NCI-H446 treated with DMSO at 0.1 percent for 48 hours (cell line): ENCODE measurements around the gene LMX1B.
"Not testable (repeated sequence)": the region's sequence is repeated elsewhere in the genome, so short reads cannot be mapped to it uniquely, and the experiment has no call there.

ENCODE experiments used
- DNase-seq: peaks from one replicate; lab custom pipeline; 2025; lab: John Stamatoyannopoulos, UW

The LMX1B gene

DNA sequence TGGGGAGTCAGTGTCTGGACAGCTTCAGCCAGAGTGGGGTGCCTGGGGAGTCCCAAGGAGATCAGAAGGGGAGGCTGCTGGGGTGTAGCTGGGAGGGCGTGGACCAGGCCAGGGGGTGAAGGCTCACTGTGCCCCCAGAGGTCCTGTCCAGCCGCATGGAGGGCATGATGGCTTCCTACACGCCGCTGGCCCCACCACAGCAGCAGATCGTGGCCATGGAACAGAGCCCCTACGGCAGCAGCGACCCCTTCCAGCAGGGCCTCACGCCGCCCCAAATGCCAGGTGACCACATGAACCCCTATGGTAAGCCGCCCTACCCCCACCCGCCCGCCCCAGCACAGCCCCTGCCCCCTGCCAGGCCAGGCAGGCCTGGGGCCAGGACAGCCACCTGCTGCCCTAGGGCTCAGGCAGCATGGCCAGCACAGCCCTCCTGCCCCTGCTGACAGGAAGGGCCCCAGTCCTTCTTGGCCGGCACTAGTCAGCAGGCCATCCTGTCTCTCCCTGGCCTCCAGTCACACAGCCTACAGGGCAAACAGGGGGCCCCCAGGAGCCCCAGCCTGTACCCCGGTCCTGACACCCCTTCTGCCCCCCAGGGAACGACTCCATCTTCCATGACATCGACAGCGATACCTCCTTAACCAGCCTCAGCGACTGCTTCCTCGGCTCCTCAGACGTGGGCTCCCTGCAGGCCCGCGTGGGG, 82.1 kb downstream of the LMX1B start:
- no peak for DNase-seq

DNA sequence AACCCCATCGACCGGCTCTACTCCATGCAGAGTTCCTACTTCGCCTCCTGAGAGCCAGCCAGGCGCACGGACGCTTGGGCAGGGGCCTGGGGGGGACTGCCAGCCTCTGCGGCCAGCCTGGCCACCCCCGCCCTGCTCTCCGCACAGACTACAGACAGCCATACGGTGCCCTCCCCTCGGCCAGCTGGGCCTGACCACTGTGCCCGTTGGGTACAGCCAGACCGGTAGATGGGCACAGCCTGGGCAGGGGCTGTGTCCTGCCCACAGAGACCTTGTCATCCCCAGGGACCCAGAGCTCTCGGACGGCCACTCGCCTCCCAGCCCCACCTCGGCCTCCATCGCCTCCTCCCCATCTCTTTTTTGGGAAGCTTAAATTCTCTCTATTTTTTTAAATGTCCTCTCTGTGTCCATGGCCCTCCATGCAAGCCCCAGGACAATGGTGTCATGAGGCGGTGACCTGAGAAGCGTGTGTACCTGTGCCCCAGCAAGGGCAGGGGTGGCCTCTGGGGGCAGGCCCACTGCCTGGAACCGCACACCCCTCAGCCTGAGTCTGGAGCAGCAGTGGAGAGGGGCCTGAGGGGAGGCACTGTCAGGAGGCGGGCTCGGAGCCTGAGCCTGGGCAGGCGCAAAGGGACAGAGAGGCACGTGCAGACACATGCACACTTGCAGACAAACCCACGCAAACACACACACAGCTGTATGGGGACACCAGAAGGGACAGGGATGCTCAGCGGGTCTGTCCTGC, 82.8 kb downstream of the LMX1B start:
- no peak for DNase-seq

GRCh38 chr9:126697330-126697729, 83.6 kb downstream of the LMX1B start:
- no peak for DNase-seq

DNA sequence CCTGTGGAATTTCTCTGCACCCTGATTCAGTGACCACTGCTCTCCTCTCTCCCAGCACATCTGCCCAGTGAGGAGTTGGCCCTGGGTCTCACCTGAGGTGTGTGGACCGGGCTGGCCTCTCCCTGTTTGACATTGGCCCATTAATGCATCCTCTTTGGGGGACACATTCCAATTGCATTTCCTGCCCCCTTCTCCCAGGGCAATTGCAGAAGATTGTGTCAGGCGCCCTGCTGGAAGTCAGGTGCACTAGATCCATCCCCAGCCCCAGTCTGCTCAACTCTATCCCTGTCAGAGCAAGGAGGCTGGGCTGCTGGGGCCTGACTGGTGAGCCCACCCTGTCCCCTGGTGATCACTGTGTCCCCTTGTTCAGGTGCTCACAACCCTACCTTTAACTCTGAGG, 84.5 kb downstream of the LMX1B start:
- no peak for DNase-seq

GRCh38 chr9:126698756-126699155, 85.0 kb downstream of the LMX1B start:
- DNase-seq = no peak

- DNase-seq = no peak
Observed at GRCh38 chr9:126699401-126699881, 85.7 kb downstream of the LMX1B start.

GRCh38 chr9:126700296-126700695, 86.6 kb downstream of the LMX1B start:
- no peak for DNase-seq

GRCh38 chr9:126700903-126701812, 87.4 kb downstream of the LMX1B start:
- DNase-seq = no peak

GRCh38 chr9:126701813-126702140, 88.0 kb downstream of the LMX1B start:
- DNase-seq = no peak

GRCh38 chr9:126702151-126703001, 88.6 kb downstream of the LMX1B start:
- no peak for DNase-seq

- no peak for DNase-seq
Observed at GRCh38 chr9:126703002-126703865, 89.5 kb downstream of the LMX1B start.

DNA sequence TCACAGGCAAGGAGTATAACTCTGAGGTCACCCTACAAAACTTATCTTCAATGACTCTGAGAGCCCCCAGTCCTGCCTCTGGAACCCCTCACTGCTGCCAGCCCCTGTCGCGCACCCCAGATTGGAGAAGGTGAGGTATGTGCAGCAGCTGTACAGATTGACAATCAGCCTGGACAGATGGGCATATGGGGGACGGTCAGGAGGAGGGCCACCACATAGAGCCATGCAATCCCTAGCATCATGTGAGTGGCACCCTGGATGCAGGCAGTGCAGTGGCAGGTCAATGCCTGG, 90.1 kb downstream of the LMX1B start:
- no peak for DNase-seq

DNA sequence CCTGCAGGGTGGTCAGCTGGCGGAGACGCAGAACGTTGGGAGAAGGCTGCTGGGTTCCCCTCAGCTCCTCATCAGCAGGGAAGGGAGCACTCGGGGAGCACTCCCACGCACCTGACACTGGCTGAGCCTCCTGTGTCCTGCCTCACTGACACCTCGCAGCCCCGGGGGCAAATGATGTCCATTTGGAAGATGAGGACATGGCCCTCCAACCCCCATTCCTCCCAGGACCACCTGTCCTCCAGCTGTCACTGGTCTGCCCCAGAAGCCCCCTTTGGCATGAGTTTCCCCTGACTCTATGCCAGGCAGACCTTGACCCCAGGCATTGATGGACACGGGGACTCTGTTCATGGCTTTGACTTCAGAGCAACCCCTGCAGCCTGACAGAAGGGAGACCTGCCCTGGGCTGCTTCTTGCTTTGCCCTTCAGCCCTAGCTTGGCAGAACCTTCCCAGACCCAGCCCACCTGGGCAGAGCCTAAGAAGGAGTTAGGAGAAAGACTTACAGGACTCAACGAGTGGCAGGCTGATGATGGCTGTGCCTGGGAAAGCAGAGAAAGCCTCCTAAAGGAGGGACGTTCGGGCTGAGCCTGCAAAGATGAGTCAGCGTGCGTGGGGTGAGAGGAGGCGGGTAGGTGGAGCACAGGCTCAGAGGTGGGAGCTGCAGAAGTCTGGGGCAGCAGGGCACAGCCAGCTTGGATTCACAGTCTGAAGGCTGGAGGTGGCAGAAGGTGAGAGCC, 90.6 kb downstream of the LMX1B start:
- DNase-seq = no peak

- no peak for DNase-seq
Observed at GRCh38 chr9:126704892-126705766, 91.4 kb downstream of the LMX1B start.

DNA sequence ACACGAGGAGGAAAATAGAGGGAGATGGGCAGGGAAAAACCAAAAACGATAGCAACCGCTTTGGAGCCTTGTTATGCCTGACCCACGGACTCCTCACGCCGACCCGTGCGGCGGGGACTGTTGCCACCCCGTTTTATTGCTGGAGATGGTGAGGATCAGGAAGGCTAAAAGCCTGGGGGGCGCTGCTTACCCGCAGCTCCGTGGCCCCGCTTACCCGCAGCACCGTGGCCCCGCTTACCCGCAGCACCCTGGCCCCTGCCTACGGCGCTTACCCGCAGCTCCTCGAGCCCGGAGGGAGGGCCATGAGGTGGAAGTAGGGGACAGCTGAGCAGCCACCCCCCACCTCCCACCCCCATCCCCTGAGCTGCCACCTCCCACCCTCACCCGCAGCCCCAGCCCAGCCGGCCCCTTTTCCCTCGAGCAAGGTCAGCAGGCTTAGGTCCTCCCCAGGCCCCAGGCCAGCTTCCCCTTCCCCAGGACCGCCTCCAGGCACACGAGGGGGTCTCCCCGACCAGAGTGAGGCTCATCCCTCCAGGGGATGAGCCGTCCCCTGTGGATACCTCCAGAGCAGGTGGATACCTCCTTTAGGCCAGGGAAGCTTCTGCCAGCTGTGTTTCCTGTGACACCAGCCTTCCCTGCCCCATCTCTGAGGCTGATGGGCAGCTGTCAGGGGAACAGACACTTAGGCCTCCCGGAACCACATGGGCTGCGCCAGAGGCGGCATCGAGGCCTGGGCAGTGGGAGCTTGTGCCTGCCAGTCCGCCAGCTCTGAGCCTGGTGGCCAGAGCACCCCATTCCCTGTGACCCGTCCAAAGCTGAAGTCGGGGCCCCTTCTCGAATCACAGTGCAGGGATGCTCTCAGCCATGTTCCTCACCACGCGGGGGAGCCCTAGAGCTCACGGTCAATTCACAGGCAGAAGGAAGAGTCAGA, 92.3 kb downstream of the LMX1B start:
- DNase-seq = no peak

- no peak for DNase-seq
Observed at GRCh38 chr9:126706698-126707053, 92.9 kb downstream of the LMX1B start.

DNA sequence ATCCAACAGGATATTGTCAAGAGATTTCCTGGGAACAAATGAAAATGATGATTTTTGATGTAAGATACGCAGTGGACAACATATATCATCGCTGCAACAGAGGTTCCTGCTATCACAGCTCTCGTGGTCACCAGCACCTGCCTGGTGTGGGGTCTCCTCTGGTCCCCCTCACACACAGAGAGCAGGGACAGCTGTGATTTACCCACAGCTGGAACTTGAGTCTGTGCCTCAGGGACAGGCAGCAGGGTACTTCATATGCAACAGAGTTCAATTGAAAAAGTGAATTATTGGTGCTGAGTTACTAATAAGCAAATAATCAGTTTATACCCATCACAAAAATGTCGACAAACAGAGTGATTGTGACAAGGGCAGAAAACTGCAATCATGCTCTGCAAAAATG, 93.4 kb downstream of the LMX1B start:
- DNase-seq = no peak

- DNase-seq = not testable (repeated sequence)
Observed at GRCh38 chr9:126707712-126708111, 94.0 kb downstream of the LMX1B start.
